Fibroblast of pulmonary artery (primary cell): Measurements from ENCODE around the gene CCDC57.

Source experiments
- DNase-seq: peaks from one replicate; pipeline ENCODE4 v3.0.0-alpha.2; 2010; ENCODE audit warnings: low read depth
- H3K4me3 ChIP-seq: replicated peaks from 2 replicates; pipeline ENCODE4 v1.5.1; 2011; ENCODE audit warnings: low read depth, mild to moderate bottlenecking, control low read depth, low read length, moderate library complexity
- TF ChIP-seq, protein P1 (sequence below): IDR thresholded peaks from 2 replicates; pipeline ENCODE4 v1.5.1; 2011; ENCODE audit warnings: mild to moderate bottlenecking, control low read depth, low read length, inconsistent platforms; ENCODE audit errors: missing control alignments

CCDC57 gene

GRCh38 chr17:82248815-82249674 lies 36.4 kb upstream of the CCDC57 start:
- TF ChIP-seq, protein P1, sequence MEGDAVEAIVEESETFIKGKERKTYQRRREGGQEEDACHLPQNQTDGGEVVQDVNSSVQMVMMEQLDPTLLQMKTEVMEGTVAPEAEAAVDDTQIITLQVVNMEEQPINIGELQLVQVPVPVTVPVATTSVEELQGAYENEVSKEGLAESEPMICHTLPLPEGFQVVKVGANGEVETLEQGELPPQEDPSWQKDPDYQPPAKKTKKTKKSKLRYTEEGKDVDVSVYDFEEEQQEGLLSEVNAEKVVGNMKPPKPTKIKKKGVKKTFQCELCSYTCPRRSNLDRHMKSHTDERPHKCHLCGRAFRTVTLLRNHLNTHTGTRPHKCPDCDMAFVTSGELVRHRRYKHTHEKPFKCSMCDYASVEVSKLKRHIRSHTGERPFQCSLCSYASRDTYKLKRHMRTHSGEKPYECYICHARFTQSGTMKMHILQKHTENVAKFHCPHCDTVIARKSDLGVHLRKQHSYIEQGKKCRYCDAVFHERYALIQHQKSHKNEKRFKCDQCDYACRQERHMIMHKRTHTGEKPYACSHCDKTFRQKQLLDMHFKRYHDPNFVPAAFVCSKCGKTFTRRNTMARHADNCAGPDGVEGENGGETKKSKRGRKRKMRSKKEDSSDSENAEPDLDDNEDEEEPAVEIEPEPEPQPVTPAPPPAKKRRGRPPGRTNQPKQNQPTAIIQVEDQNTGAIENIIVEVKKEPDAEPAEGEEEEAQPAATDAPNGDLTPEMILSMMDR: no peak
- no peak for DNase-seq

GRCh38 chr17:82247856-82248671 lies 35.4 kb upstream of the CCDC57 start:
- TF ChIP-seq, protein P1: no peak
- DNase-seq: no peak
- no peak overlapping the region for H3K4me3 ChIP-seq

More at GRCh38 chr17:82248815-82249674, 36.4 kb upstream of the CCDC57 start:
- no peak overlapping the region for H3K4me3 ChIP-seq

- no peak for DNase-seq
- TF ChIP-seq, protein P1: no peak
- no peak overlapping the region for H3K4me3 ChIP-seq
Measured at GRCh38 chr17:82247182-82247823, 34.7 kb upstream of the CCDC57 start.

- H3K4me3 ChIP-seq: no peak overlapping the region
- TF ChIP-seq, protein P1: no peak
- DNase-seq: peak; percentile 48
Measured at GRCh38 chr17:82246365-82247181, 33.9 kb upstream of the CCDC57 start.

DNA sequence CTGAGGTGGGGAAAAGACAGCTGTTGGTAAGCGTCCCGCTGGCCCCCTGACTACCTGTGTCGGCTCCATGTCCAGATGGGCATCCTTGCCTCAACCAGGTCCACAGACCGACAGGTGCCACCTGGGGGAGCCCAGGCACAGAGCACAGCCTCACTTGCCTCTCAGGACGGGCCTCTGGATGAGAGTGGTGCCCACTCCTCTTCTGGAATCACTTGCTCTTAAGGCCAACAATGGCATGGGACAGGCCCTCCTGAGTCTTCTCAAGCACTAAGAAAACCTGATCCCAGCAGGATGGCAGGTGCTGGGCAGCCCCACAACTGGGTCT lies 33.4 kb upstream of the CCDC57 start:
- H3K4me3 ChIP-seq: no peak overlapping the region
- no peak for DNase-seq
- TF ChIP-seq, protein P1: no peak
